Lung microvascular endothelial cell (primary cell): Measurements from ENCODE around the gene PRSS36. TPM values are rescaled to one million over a fixed set of nuclear protein-coding genes. Genes with fewer than 3 reads are reported as not detected.
"Not testable (repeated sequence)": the region's sequence is repeated elsewhere in the genome, so short reads cannot be mapped to it uniquely, and the experiment has no call there.

Experiments
- DNase-seq, 2 donors: peaks; one replicate each; pipeline versions ENCODE4 v3.0.0 to v3.0.0-alpha.2; 2010; ENCODE audit warnings: low read depth in 2 of 2
- total RNA-seq: library from RNA; depleted of rRNA; stranded (reverse); fragments of >200 nt; gene quantifications from 2 replicates; pipeline ENCODE4 v1.2.1, GENCODE V29; 2014

The PRSS36 gene
- total RNA-seq, 1 donor from 2014 or later: 0.99 TPM

- peak; percentile 51 to 64 for DNase-seq
Observed at GRCh38 chr16:31105677-31106213, 44.1 kb downstream of the PRSS36 start.

- not testable (repeated sequence) for DNase-seq
Observed at GRCh38 chr16:31100876-31101641, 48.8 kb downstream of the PRSS36 start.

- peak in 1 of 2 donors; percentile 33 for DNase-seq
Observed at GRCh38 chr16:31099860-31100638, 49.8 kb downstream of the PRSS36 start.

- peak; percentile 98 for DNase-seq
Observed at GRCh38 chr16:31094424-31095120, 55.3 kb downstream of the PRSS36 start, which contains the start of gene VKORC1. TSS of gene VKORC1 (minus strand) at chr16:31094797. CDS start at chr16:31094729, 68 bp downstream.

GRCh38 chr16:31094088-31094423 lies 55.8 kb downstream of the PRSS36 start:
- no peak for DNase-seq

- peak in 1 of 2 donors; percentile 27 for DNase-seq
Observed at GRCh38 chr16:31093132-31093703, 56.6 kb downstream of the PRSS36 start.

- DNase-seq: no peak
Observed at GRCh38 chr16:31092330-31092729, 57.5 kb downstream of the PRSS36 start.

GRCh38 chr16:31090540-31090939 lies 59.3 kb downstream of the PRSS36 start:
- DNase-seq: no peak

- DNase-seq: no peak
Observed at GRCh38 chr16:31089199-31089598, 60.7 kb downstream of the PRSS36 start.

Other genes with a start within 250 kb of the PRSS36 start
- gene FBXL19, start 226.5 kb downstream of the PRSS36 start, total RNA-seq: 14.3 and 15.7 TPM in 2 replicates
- 22.9 and 24.8 TPM in 2 replicates for gene ORAI3, start 201.0 kb downstream of the PRSS36 start, total RNA-seq
- gene SETD1A, start 192.3 kb downstream of the PRSS36 start, total RNA-seq: 1.7 and 2.2 TPM in 2 replicates
- gene HSD3B7, start 164.9 kb downstream of the PRSS36 start, total RNA-seq: 13.3 and 26.0 TPM in 2 replicates
- gene STX1B, start 139.4 kb downstream of the PRSS36 start, total RNA-seq: under 0.01 and 0.40 TPM in 2 replicates
- gene STX4, start 116.5 kb downstream of the PRSS36 start, total RNA-seq: 17.7 and 27.0 TPM in 2 replicates
- gene ZNF668, start 75.8 kb downstream of the PRSS36 start, total RNA-seq: 5.0 and 6.0 TPM in 2 replicates
- 7.0 and 12.7 TPM in 2 replicates for gene ZNF646, start 75.6 kb downstream of the PRSS36 start, total RNA-seq
- 0.40 and 0.44 TPM in 2 replicates for gene PRSS53, start 61.1 kb downstream of the PRSS36 start, total RNA-seq
- gene VKORC1, start 55.3 kb downstream of the PRSS36 start, total RNA-seq: 54.7 and 71.8 TPM in 2 replicates
- 10.0 and 12.3 TPM in 2 replicates for gene BCKDK, start 41.7 kb downstream of the PRSS36 start, total RNA-seq
- 24.2 and 35.3 TPM in 2 replicates for gene KAT8, start 32.4 kb downstream of the PRSS36 start, total RNA-seq
- not detected in 2 replicates for gene PRSS8, start 14.3 kb downstream of the PRSS36 start, total RNA-seq
- 26.8 and 29.6 TPM in 2 replicates for gene FUS, start 30.1 kb upstream of the PRSS36 start, total RNA-seq
- gene PYCARD, start 52.7 kb upstream of the PRSS36 start, total RNA-seq: 48.8 and 54.5 TPM in 2 replicates
- not detected in 2 replicates for gene TRIM72, start 64.1 kb upstream of the PRSS36 start, total RNA-seq
- not detected in 2 replicates for gene PYDC1, start 67.1 kb upstream of the PRSS36 start, total RNA-seq
- gene ITGAM, start 109.9 kb upstream of the PRSS36 start, total RNA-seq: under 0.01 TPM in 1 of 2 replicates, not detected in the other
- gene ITGAX, start 205.1 kb upstream of the PRSS36 start, total RNA-seq: under 0.01 and 0.87 TPM in 2 replicates
- not detected in 2 replicates for gene ITGAD, start 243.3 kb upstream of the PRSS36 start, total RNA-seq